Osteocyte (in vitro differentiated cells): ENCODE results near the gene ADCY2. TPM values are rescaled to one million over a fixed set of nuclear protein-coding genes. Genes with fewer than 3 reads are reported as not detected.

ENCODE experiments used
- DNase-seq: peaks from one replicate; pipeline ENCODE4 v3.0.0; 2021; ENCODE audit warnings: mixed read lengths; ENCODE audit not compliant: unreplicated experiment; ENCODE audit errors: extremely low spot score
- H3K27ac Mint-ChIP-seq: one replicate; pipeline ENCODE4 v1.8.0; 2021; ENCODE audit warnings: mild to moderate bottlenecking, mixed read lengths; ENCODE audit not compliant: unreplicated experiment
- H3K27me3 Mint-ChIP-seq: one replicate; pipeline ENCODE4 v1.8.0; 2021; ENCODE audit warnings: mixed read lengths; ENCODE audit not compliant: unreplicated experiment
- H3K36me3 Mint-ChIP-seq: one replicate; pipeline ENCODE4 v1.8.0; 2021; ENCODE audit warnings: mixed read lengths; ENCODE audit not compliant: unreplicated experiment
- H3K4me1 Mint-ChIP-seq: one replicate; pipeline ENCODE4 v1.8.0; 2021; ENCODE audit warnings: mixed read lengths; ENCODE audit not compliant: unreplicated experiment
- H3K4me3 Mint-ChIP-seq: one replicate; pipeline ENCODE4 v1.8.0; 2021; ENCODE audit warnings: mild to moderate bottlenecking, moderate library complexity, mixed read lengths; ENCODE audit not compliant: unreplicated experiment
- H3K9me3 Mint-ChIP-seq: one replicate; pipeline ENCODE4 v1.8.0; 2021; ENCODE audit warnings: mixed read lengths; ENCODE audit not compliant: unreplicated experiment
- CTCF ChIP-seq: fragments of 200-600 bp; sonication (generic); IDR thresholded peaks from 2 replicates; pipeline ENCODE4 v1.5.0; 2021; ENCODE audit warnings: antibody characterized with exemption, mild to moderate bottlenecking, moderate library complexity
- total RNA-seq: library from RNA; stranded (reverse); gene quantifications from 2 replicates; pipeline ENCODE4 v1.2.1, GENCODE V29; 2021

The ADCY2 gene
- total RNA-seq, 1 donor from 2014 or later: not detected

GRCh38 chr5:7834982-7835381 lies 439.0 kb downstream of the ADCY2 start:
- Mint-ChIP-seq H3K27ac (no peak overlapping the region), H3K4me3 (no peak overlapping the region), H3K27me3 (peaks cover 19% of the 10 kb centered on the region), H3K36me3 (no peaks in the 10 kb centered on the region), H3K9me3 (no peaks in the 10 kb centered on the region), H3K4me1 (no peaks in the 10 kb centered on the region)
- TF ChIP-seq CTCF: no peak
- DNase-seq: no peak

- no peaks in the 10 kb centered on the region for H3K9me3 Mint-ChIP-seq
- H3K27ac Mint-ChIP-seq: no peak overlapping the region
Measured at GRCh38 chr5:7837403-7837802, 441.5 kb downstream of the ADCY2 start.

GRCh38 chr5:7842531-7842930 lies 446.6 kb downstream of the ADCY2 start:
- no peak for DNase-seq
- H3K4me1 Mint-ChIP-seq: no peaks in the 10 kb centered on the region
- H3K27ac Mint-ChIP-seq: no peak overlapping the region
- H3K4me3 Mint-ChIP-seq: no peak overlapping the region
- no peaks in the 10 kb centered on the region for H3K9me3 Mint-ChIP-seq
- H3K27me3 Mint-ChIP-seq: peaks cover 52% of the 10 kb centered on the region
- TF ChIP-seq CTCF: no peak
- no peaks in the 10 kb centered on the region for H3K36me3 Mint-ChIP-seq

More at GRCh38 chr5:7837403-7837802, 441.5 kb downstream of the ADCY2 start:
- Mint-ChIP-seq H3K4me1 (no peaks in the 10 kb centered on the region), H3K27me3 (peaks cover 18% of the 10 kb centered on the region), H3K4me3 (no peak overlapping the region), H3K36me3 (no peaks in the 10 kb centered on the region)
- TF ChIP-seq CTCF: no peak
- no peak for DNase-seq

GRCh38 chr5:7844901-7845300 lies 449.0 kb downstream of the ADCY2 start:
- H3K36me3 Mint-ChIP-seq: no peaks in the 10 kb centered on the region
- DNase-seq: no peak
- H3K27ac Mint-ChIP-seq: no peak overlapping the region
- peaks cover 60% of the 10 kb centered on the region for H3K27me3 Mint-ChIP-seq
- no peaks in the 10 kb centered on the region for H3K9me3 Mint-ChIP-seq
- TF ChIP-seq CTCF: no peak
- H3K4me3 Mint-ChIP-seq: no peak overlapping the region
- H3K4me1 Mint-ChIP-seq: peaks cover 4% of the 10 kb centered on the region

GRCh38 chr5:7845557-7845956 lies 449.6 kb downstream of the ADCY2 start:
- TF ChIP-seq CTCF: no peak
- Mint-ChIP-seq H3K9me3 (no peaks in the 10 kb centered on the region), H3K4me3 (no peak overlapping the region), H3K36me3 (no peaks in the 10 kb centered on the region), H3K27ac (no peak overlapping the region), H3K27me3 (peaks cover 56% of the 10 kb centered on the region), H3K4me1 (peaks cover 6% of the 10 kb centered on the region)
- DNase-seq: no peak
